ENCODE data around the gene IRF7.
"Not testable (repeated sequence)": the region's sequence is repeated elsewhere in the genome, so short reads cannot be mapped to it uniquely, and the experiment has no call there.

Gene IRF7

DNA sequence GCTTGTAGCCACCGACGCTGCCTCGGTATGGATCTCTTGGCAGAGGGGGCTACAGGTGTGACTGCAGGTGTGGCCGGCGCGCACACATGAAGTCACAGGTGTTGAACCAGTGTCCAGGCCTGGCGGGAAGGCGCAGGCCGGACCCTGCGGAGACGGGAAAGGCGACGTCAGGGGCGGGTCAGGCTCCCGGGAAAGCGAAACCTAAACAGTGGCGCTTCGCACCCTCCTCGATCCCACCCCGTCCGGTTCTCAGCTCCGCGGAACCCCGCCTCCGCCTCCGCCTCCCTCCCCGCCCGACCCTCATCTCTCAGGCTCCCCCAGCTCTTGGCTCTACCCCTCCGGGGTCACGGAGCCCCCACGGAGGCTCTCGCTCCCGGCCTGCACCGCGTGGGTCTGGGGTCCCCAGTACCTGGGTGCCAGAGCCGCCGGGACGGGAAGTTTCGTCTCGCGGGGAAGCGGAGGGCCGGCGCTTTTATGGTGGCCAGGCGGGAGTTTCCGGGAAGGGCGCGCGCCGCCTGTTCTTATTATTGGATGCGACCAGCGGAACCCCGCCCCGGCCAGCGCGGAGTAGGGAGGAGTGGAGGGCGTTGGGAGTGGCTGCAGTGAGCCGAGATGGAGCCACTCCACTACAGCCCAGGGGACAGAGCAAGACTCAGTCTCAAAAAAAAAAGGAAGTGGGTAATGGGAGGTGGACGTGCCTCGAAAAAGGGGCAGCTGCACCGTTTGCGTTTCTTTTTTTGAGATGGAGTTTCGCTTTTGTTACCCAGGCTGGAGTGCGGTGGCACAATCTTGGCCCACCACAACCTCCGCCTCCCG lies at the start of gene IRF7:
IRF7 (minus strand) TSS at position 447 of the 816 bp plus-strand sequence. CDS start 586 bp downstream, outside the sequence.
- DNase-seq (ENCODE audit: low read depth in 1 of 2, low spot score in 1 of 2): peak; percentile 66 to 70

DNA sequence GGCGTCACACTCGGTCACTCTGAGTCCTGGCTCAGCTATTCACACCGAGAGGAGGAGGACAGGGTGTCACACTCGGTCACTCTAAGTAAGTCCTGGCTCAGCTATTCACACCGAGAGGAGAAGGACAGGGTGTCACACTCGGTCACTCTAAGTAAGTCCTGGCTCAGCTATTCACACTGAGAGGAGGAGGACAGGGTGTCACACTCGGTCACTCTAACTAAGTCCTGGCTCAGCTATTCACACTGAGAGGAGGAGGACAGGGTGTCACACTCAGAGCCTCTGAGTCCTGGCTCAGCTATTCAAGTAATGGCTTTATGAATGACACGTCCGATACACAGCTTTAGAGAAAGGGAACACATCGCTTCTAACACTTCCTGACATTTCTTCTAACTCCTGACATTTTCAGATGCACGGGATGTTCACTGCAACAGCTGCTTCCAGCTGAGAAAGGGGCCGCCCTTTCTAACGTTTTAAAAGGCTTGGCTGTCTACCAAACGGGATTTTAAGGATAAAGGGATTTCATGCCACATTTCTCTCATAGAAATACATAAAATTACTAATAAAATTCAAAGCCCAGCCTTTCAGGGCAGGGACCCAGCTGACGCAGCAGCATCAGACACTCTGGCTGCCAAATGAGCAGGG lies 49.4 kb upstream of the IRF7 start:
- no peak for DNase-seq (ENCODE audit: low read depth in 1 of 2, low spot score in 1 of 2)

GRCh38 chr11:662689-663274 lies 47.0 kb upstream of the IRF7 start:
- DNase-seq (ENCODE audit: low read depth in 1 of 2, low spot score in 1 of 2): no peak

GRCh38 chr11:660681-661444 lies 45.1 kb upstream of the IRF7 start:
- DNase-seq (ENCODE audit: low read depth in 1 of 2, low spot score in 1 of 2): no peak

DNA sequence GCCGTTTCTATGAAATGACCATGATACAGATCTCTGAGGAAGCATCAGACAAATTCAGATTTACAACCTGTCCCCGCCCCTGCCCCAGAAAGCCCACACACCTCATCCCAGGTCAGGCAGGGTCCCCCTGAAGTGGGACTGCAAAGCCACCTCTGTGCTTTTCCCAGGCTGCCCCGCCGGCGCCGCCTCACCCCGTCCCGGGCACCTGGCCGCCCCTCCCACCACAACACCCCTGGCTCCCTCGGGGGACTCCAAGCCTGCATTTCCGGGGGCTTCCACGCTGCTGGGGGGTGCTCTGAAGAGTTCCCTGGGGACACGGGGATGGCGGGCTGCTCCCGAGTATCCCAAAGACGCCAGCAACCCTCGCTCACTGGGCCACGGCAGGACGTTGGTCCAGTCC lies 44.5 kb upstream of the IRF7 start:
- DNase-seq (ENCODE audit: low read depth in 1 of 2, low spot score in 1 of 2): no peak

GRCh38 chr11:659532-660085 lies 43.9 kb upstream of the IRF7 start:
- DNase-seq (ENCODE audit: low read depth in 1 of 2, low spot score in 1 of 2): no peak

DNA sequence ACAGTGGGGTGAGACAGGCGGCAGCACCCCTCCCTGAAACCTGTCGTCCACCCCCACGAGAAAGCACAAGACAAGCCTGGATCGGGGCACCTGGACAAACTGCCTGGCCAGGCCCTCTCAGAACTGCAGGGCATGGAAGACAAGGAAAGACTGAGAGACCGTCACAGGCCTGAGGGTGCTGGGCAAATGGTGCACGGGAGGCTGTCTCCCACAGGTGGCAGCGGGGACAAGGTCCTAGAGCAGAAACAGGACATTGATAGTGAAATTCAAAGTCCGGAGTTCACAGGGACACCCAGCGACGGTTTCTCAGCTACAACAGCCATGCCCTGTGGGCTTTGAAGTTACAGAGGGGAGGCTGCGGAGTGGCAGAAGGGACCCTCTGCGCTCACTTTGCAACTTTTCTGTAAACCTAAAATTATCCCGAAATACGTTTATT lies 42.0 kb upstream of the IRF7 start:
- DNase-seq (ENCODE audit: low read depth in 1 of 2, low spot score in 1 of 2): no peak

DNA sequence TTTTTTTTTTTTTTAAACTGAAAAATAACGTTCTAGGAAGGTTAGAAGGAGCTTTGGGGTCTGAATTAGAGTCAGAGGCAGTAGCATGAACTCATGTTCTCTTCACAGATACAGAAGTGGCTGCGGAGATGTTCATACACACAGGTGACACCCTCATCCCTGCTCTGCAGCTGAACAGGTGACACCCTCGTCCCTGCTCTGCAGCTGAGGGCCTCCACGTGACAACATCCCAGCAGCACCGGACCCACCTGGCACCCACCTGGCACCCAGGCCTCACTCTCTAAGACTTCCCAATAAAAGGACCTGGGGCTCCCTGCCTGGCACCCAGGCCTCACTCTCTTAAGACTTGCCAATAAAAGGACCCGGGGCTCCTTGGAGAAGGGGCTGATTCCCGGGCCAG lies 41.1 kb upstream of the IRF7 start:
- DNase-seq (ENCODE audit: low read depth in 1 of 2, low spot score in 1 of 2): no peak

- no peak for DNase-seq (ENCODE audit: low read depth in 1 of 2, low spot score in 1 of 2)
Measured at GRCh38 chr11:656426-656825, 40.7 kb upstream of the IRF7 start.

DNA sequence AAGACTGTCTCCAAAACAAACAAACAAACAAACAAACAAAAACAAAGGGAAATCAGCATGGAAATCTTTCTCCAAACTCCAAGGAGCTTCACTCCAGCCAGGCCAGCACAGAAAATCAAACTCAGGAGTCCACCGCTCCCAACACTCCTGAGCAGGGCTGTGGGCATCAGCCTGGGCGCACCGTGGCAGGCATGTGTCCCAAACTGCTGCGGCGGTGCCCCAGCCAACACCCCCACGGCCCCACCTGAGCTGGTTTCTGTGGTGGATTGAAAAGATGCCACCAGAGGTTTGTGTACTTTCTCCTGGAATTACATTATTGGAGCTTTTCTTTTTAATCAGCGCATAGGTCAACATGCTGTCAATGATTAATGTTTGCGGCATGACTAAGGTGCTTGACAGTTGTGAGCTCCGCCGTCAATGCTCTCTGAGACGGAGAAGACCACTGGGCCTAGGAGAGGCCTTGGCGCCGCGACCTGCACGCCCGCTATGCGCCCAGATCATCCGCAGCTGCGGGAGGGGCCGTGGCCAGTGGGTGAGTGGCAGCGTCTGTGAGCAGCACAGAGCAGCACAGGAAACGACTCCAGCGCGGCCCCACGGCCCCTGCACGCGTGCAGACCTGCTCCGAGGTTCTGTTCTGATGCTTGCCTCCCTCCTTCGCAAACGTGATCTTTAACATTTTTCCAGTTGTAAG lies 39.4 kb upstream of the IRF7 start:
- DNase-seq (ENCODE audit: low read depth in 1 of 2, low spot score in 1 of 2): no peak

- not testable (repeated sequence) for DNase-seq (ENCODE audit: low read depth in 1 of 2, low spot score in 1 of 2)
Measured at GRCh38 chr11:654444-654843, 38.7 kb upstream of the IRF7 start.

- no peak for DNase-seq (ENCODE audit: low read depth in 1 of 2, low spot score in 1 of 2)
Measured at GRCh38 chr11:653837-654236, 38.1 kb upstream of the IRF7 start.

GRCh38 chr11:653136-653535 lies 37.4 kb upstream of the IRF7 start:
- DNase-seq (ENCODE audit: low read depth in 1 of 2, low spot score in 1 of 2): not testable (repeated sequence)

DNA sequence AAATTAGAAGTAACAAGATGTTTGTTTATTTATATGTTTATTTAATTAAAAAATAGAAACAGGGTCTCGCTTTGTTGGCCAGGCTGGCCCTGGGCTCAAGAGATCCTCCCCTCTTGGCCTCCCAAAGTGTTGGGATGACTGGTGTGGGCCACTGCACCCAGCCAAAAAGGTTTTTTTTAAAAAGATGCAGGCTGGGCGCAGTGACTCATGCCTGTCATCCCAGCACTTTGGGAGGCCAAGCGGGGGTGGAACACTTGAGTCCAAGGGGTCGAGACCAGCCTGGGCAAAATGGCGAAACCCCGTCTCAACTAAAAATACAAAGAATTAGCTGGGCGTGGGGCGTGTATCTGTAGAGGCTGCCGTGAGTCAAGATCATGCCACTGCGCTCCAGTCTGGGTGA lies 34.7 kb upstream of the IRF7 start:
- DNase-seq (ENCODE audit: low read depth in 1 of 2, low spot score in 1 of 2): no peak

GRCh38 chr11:647672-648158 lies 32.0 kb upstream of the IRF7 start:
- DNase-seq (ENCODE audit: low read depth in 1 of 2, low spot score in 1 of 2): not testable (repeated sequence)

DNA sequence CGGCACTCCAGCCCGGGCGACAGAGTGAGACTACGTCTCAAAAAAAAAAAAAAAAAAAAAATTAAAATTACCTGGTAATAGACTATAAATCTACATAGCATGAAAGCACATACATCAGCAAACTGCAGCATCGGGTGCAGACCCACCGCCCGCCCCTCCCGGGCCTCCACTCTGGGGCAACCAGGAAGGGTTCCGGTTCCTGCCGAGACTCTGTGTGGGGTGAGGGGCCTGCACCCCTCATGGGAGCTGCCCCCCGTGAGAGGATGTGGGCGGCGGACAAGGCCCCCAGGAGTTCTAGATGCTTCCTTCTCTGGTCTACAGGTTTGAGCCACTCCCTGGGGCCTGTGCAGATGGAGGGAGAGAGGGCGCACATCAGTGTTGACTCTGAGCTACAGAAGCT lies 30.5 kb upstream of the IRF7 start:
- no peak for DNase-seq (ENCODE audit: low read depth in 1 of 2, low spot score in 1 of 2)

DNA sequence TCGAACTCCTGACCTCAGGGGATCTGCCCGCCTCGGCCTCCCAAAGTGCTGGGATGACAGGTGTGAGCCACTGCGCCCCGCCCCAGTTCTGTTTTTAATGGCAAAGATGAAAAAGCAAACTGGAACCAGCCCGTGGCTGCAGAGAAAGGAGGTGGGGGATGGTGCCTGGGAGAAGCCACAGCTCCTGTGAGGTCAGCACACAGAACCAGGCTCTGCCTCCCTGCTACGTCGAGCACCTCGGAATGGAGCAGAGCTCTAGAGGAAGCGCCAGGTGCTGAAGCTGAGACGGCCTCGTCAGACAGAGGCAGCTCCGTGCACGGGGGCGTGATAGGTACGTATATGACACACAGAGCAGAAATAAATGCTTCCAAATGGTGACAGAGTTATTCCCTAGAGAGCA lies 29.8 kb upstream of the IRF7 start:
- no peak for DNase-seq (ENCODE audit: low read depth in 1 of 2, low spot score in 1 of 2)

DNA sequence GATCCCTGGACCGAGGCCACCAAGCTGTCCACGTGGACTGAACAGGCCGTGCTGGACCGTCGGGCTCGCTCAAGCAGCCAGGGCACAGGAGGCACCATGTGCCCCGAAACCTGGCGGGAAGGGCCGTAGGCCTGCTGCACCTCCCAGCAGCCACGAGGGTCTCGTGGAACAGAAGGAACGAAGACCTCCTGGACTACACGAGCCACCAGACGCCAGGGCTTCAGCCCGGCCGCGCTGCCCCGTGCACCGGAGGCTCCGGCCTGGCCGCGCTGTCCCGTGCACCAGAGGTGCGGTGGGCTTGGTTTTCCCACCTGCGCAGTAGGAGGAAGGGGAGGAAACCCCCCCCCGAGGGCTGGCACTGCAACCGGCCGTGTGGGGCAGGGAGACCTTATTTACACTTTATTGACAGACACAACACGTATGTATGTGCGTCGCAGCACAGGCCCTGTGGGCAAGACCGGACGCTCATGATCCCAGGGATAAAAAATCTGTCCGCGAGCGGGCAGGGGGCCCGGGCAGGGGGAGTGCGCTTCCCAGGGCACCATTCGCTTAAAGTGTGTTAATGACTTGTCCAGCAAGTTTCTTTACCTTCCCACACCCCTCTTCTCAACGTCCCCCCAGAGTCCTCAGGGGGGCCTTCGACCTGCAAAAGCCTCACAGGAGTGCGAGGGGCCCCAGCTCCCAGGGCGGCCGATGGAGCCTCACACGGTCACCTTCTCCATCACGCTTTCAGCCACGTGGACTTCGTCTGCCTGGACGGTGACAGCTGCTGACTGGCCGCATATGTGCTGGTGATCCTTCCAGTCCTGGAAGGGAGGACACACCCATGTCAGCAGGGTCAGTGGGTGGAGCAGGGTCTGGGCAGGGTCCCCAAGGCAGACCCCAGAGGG lies 28.3 kb upstream of the IRF7 start:
- DNase-seq (ENCODE audit: low read depth in 1 of 2, low spot score in 1 of 2): no peak

DNA sequence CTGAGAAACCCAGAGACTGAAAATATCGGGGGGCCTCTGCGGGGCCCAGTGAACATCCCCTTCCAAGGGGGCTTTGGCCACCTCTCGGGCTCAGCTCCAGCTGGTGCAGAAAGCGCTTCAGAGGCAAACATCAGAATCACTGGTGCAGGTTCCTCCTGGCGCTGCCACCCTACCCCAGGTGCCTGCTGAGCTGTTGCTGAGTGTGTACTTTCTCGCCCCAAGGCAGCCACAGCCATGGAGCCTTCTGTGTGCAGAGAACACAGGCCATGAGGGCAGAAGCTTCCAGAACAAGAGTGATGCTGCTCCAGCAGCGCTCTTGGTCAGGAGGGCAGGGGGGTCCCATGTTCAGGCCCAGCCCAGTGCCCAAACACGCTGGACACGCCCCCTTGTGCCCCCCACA lies 27.6 kb upstream of the IRF7 start:
- DNase-seq (ENCODE audit: low read depth in 1 of 2, low spot score in 1 of 2): no peak

Measured in stimulated activated CD4-positive, alpha-beta T cell treated with anti-CD3 and anti-CD28 coated beads, Interleukin-15, amount 100 ng/mL, for 1 hour (primary cell).